WTC11 (cell line): ENCODE data around the gene TNIP2. TPM values are rescaled to one million over a fixed set of nuclear protein-coding genes. Genes with fewer than 3 reads are reported as not detected.

Experiments used
- ATAC-seq: fragments of 200-7000 bp; cut with Tn5 transposase; 2 replicates; pipeline ENCODE4 v1.10.0; 2021; ENCODE audit warnings: mild to moderate bottlenecking, moderate library complexity
- CTCF ChIA-PET: fragments of 300-600 bp; sonication (Branson Sonifier 250); formaldehyde crosslinking; loops from one replicate; lab custom pipeline; 2021; ENCODE audit warnings: antibody characterized with exemption; lab: Charles Lee
- POLR2A ChIA-PET: fragments of 350-600 bp; sonication (Branson Sonifier 250); formaldehyde crosslinking; loops from one replicate; lab custom pipeline; 2021; ENCODE audit warnings: antibody characterized with exemption; lab: Charles Lee
- DNase-seq: peaks from one replicate; pipeline ENCODE4 v3.0.0; 2021; ENCODE audit warnings: low spot score
- H3K27ac Mint-ChIP-seq: 2 replicates; pipeline ENCODE4 v1.8.0; 2021; ENCODE audit warnings: mixed read lengths
- H3K27me3 Mint-ChIP-seq: 2 replicates; pipeline ENCODE4 v1.8.0; 2021; ENCODE audit warnings: low read depth, mild to moderate bottlenecking, moderate library complexity, mixed read lengths
- H3K36me3 Mint-ChIP-seq: 2 replicates; pipeline ENCODE4 v1.8.0; 2021; ENCODE audit warnings: mixed read lengths
- H3K4me1 Mint-ChIP-seq: 2 replicates; pipeline ENCODE4 v1.8.0; 2022; ENCODE audit warnings: mixed read lengths
- H3K4me3 Mint-ChIP-seq: 2 replicates; pipeline ENCODE4 v1.8.0; 2021; ENCODE audit warnings: mild to moderate bottlenecking, moderate library complexity, mixed read lengths
- H3K9me3 Mint-ChIP-seq: 2 replicates; pipeline ENCODE4 v1.8.0; 2021; ENCODE audit warnings: mixed read lengths
- ATF6 ChIP-seq: sonication (generic); formaldehyde crosslinking; IDR thresholded peaks from 2 replicates; pipeline ENCODE4 v1.8.1; 2023; ENCODE audit warnings: mild to moderate bottlenecking, missing genetic modification reagents
- CDX4 ChIP-seq: fragments of 250-450 bp; sonication (Bioruptor Pico); IDR thresholded peaks from 2 replicates; pipeline ENCODE4 v1.9.0; 2021; ENCODE audit warnings: moderate library complexity, mild to moderate bottlenecking, inconsistent platforms, borderline replicate concordance
- EMX1 ChIP-seq: fragments of 250-450 bp; sonication (Bioruptor Pico); IDR thresholded peaks from 2 replicates; pipeline ENCODE4 v1.8.0; 2021; ENCODE audit warnings: mild to moderate bottlenecking
- ESRRA ChIP-seq: sonication (generic); formaldehyde crosslinking; IDR thresholded peaks from 2 replicates; pipeline ENCODE4 v1.8.1; 2022; ENCODE audit warnings: mild to moderate bottlenecking, missing genetic modification reagents, borderline replicate concordance
- GABPB1 ChIP-seq: sonication (generic); formaldehyde crosslinking; IDR thresholded peaks from 2 replicates; pipeline ENCODE4 v1.8.1; 2023; ENCODE audit warnings: mild to moderate bottlenecking, missing genetic modification reagents
- GTF2I ChIP-seq: fragments of 250-450 bp; sonication (Bioruptor Pico); conservative IDR thresholded peaks from 2 replicates; pipeline ENCODE4 v1.4.0; 2021; ENCODE audit warnings: mild to moderate bottlenecking
- JUN ChIP-seq: sonication (generic); formaldehyde crosslinking; IDR thresholded peaks from 2 replicates; pipeline ENCODE4 v1.8.0; 2023; ENCODE audit warnings: mild to moderate bottlenecking, missing genetic modification reagents
- NFE2L1 ChIP-seq: sonication (generic); formaldehyde crosslinking; IDR thresholded peaks from 2 replicates; pipeline ENCODE4 v1.8.1; 2023; ENCODE audit warnings: missing genetic modification reagents
- NR1H2 ChIP-seq: sonication (generic); formaldehyde crosslinking; IDR thresholded peaks from 2 replicates; pipeline ENCODE4 v1.9.0; 2021; ENCODE audit warnings: mild to moderate bottlenecking, moderate library complexity, missing genetic modification reagents
- OVOL2 ChIP-seq: fragments of 250-450 bp; sonication (Bioruptor Pico); IDR thresholded peaks from 2 replicates; pipeline ENCODE4 v1.9.0; 2021; ENCODE audit warnings: mild to moderate bottlenecking, borderline replicate concordance
- RELA ChIP-seq: sonication (generic); formaldehyde crosslinking; IDR thresholded peaks from 2 replicates; pipeline ENCODE4 v1.8.1; 2022; ENCODE audit warnings: missing genetic modification reagents, mild to moderate bottlenecking, borderline replicate concordance
- RORB ChIP-seq: fragments of 250-450 bp; sonication (Bioruptor Pico); IDR thresholded peaks from 2 replicates; pipeline ENCODE4 v1.9.0; 2021; ENCODE audit warnings: mild to moderate bottlenecking
- SMAD4 ChIP-seq: sonication (generic); formaldehyde crosslinking; IDR thresholded peaks from 2 replicates; pipeline ENCODE4 v1.8.0; 2022; ENCODE audit warnings: mild to moderate bottlenecking, missing genetic modification reagents
- ZNF423 ChIP-seq: fragments of 250-450 bp; sonication (Bioruptor Pico); IDR thresholded peaks from 2 replicates; pipeline ENCODE4 v2.1.2; 2022; ENCODE audit warnings: mild to moderate bottlenecking, moderate library complexity
- ZNF425 ChIP-seq: fragments of 250-450 bp; sonication (Bioruptor Pico); conservative IDR thresholded peaks from 2 replicates; pipeline ENCODE4 v1.9.0; 2021; ENCODE audit warnings: mild to moderate bottlenecking
- ZNF671 ChIP-seq: fragments of 250-450 bp; sonication (Bioruptor Pico); IDR thresholded peaks from 2 replicates; pipeline ENCODE4 v1.8.0; 2021; ENCODE audit warnings: mild to moderate bottlenecking
- total RNA-seq: library from RNA; stranded (reverse); gene quantifications from 3 replicates; pipeline ENCODE4 v1.2.3, GENCODE V29; 2021
- TF ChIP-seq, protein P1 (sequence below): sonication (generic); formaldehyde crosslinking; IDR thresholded peaks from 2 replicates; pipeline ENCODE4 v1.8.0; 2023; ENCODE audit warnings: missing genetic modification reagents
- TF ChIP-seq, protein P2 (sequence below): sonication (generic); formaldehyde crosslinking; IDR thresholded peaks from 2 replicates; pipeline ENCODE4 v1.8.1; 2023; ENCODE audit warnings: mild to moderate bottlenecking, missing genetic modification reagents, moderate library complexity
- TF ChIP-seq, protein P3 (sequence below): sonication (generic); formaldehyde crosslinking; IDR thresholded peaks from 2 replicates; pipeline ENCODE4 v1.8.1; 2022; ENCODE audit warnings: mild to moderate bottlenecking, moderate library complexity, missing genetic modification reagents
- TF ChIP-seq, protein P4 (sequence below): sonication (generic); formaldehyde crosslinking; IDR thresholded peaks from 2 replicates; pipeline ENCODE4 v1.8.0; 2022; ENCODE audit warnings: mild to moderate bottlenecking, missing genetic modification reagents
- TF ChIP-seq, protein P5 (sequence below): sonication (generic); formaldehyde crosslinking; IDR thresholded peaks from 2 replicates; pipeline ENCODE4 v1.8.1; 2023; ENCODE audit warnings: mild to moderate bottlenecking, moderate library complexity, missing genetic modification reagents
- TF ChIP-seq, protein P6 (sequence below): sonication (generic); formaldehyde crosslinking; IDR thresholded peaks from 2 replicates; pipeline ENCODE4 v1.8.0; 2022; ENCODE audit warnings: mild to moderate bottlenecking, missing genetic modification reagents

Gene TNIP2
- total RNA-seq, 1 experiment from 2014 or later = 44.4 TPM

DNA sequence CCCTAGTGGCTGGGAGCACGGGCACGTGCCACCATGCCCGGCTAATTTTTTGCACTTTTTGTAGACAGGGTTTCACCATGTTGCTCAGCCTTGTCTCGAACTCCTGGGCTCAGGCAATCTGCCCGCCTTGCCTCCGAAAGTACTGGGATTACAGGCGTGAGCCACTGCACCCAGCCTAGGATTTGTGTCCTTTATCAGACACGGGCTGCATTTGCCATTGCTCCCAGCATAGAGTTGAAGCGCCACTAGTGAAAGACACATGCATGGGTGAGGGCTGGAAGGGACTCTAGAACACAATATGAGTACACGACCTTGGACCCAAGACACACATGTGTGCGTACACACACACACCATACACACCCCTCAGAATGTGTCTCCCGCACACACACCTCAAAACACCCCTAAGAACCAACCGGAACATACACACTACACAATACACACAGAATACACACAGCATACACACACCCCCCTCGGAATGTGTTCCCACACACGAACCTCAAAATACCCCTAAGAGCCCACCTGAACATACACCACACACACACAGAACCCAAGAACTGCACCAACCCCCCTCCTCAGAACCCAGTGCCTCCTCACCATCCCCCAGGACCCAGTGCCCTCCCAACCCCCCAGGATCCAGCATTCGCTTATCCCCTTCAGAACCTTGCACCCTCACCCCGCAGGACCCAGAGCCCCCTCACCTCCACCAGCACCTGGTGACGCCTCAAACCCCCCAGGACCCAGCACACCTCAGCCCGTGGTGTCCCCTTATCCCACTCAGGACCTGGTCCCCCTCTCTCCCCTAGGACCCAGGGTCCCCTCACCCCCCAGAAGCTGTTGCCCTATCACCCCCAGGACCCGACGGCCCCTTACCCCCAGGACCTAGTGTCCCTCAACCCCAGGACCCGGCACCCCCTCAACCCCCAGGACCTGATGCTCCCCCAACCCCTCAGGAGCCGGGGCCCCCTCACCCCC lies 1.0 kb downstream of the TNIP2 start:
- H3K4me3 Mint-ChIP-seq = peak overlapping the region; percentile 73
- ATAC-seq (no peak), DNase-seq (no peak)
- no peaks in the 10 kb centered on the region for H3K27me3 Mint-ChIP-seq
- peak overlapping the region; percentile 32 for H3K27ac Mint-ChIP-seq
- H3K36me3 Mint-ChIP-seq = 0 out of 2 replicates have a peak, but pooled peaks cover 2% of the 10 kb centered on the region
- no peaks in the 10 kb centered on the region for H3K9me3 Mint-ChIP-seq
- CTCF ChIA-PET = interaction anchor here (0.9 to 1.5 kb wide), 5 partner anchors 10 to 286 kb away, joined by 5 to 10 read pairs (median 5); partner anchors contain the start of gene RNF4
- H3K4me1 Mint-ChIP-seq = peaks cover 19% of the 10 kb centered on the region
- POLR2A ChIA-PET = no interaction called here
- TF ChIP-seq SMAD4 (CRISPR knock-in tag) = no peak
- TF ChIP-seq, protein P1, sequence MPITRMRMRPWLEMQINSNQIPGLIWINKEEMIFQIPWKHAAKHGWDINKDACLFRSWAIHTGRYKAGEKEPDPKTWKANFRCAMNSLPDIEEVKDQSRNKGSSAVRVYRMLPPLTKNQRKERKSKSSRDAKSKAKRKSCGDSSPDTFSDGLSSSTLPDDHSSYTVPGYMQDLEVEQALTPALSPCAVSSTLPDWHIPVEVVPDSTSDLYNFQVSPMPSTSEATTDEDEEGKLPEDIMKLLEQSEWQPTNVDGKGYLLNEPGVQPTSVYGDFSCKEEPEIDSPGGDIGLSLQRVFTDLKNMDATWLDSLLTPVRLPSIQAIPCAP (CRISPR knock-in tag) = no peak
- TF ChIP-seq, protein P2, sequence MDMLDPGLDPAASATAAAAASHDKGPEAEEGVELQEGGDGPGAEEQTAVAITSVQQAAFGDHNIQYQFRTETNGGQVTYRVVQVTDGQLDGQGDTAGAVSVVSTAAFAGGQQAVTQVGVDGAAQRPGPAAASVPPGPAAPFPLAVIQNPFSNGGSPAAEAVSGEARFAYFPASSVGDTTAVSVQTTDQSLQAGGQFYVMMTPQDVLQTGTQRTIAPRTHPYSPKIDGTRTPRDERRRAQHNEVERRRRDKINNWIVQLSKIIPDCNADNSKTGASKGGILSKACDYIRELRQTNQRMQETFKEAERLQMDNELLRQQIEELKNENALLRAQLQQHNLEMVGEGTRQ (CRISPR knock-in tag) = no peak
- TF ChIP-seq, protein P3, sequence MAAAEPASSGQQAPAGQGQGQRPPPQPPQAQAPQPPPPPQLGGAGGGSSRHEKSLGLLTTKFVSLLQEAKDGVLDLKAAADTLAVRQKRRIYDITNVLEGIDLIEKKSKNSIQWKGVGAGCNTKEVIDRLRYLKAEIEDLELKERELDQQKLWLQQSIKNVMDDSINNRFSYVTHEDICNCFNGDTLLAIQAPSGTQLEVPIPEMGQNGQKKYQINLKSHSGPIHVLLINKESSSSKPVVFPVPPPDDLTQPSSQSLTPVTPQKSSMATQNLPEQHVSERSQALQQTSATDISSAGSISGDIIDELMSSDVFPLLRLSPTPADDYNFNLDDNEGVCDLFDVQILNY (CRISPR knock-in tag) = no peak
- no peak for TF ChIP-seq OVOL2 (CRISPR knock-in tag)
- no peak for TF ChIP-seq ZNF671 (CRISPR knock-in tag)
- TF ChIP-seq EMX1 (CRISPR knock-in tag) = no peak
- no peak for TF ChIP-seq ESRRA (CRISPR knock-in tag)
- TF ChIP-seq GABPB1 (CRISPR knock-in tag) = no peak

DNA sequence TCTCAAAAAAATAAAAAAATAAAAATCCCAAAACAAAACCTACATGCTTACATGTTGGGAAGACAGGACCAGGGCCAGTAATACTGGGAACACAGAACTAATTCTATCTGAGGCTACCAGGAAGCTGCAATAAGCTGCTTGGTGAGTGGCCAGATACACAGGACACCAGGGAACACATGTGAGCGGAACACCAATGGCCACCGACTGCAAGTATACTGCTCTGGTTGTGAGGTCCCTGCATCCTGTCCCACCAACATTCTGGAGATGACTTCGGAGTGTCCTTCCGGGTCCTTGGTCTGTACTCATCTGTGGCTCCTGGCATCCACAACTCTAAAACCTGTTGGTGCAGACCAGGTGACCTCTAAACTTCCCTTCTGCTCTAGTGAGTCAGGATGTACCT lies 2.7 kb downstream of the TNIP2 start:
- no peak overlapping the region; the same call in 1 of the 2 replicates for H3K27ac Mint-ChIP-seq
- ATAC-seq = no peak
- ChIA-PET POLR2A (no interaction called here), CTCF (no interaction called here)
- no peak overlapping the region for H3K4me3 Mint-ChIP-seq
- peaks cover 16% of the 10 kb centered on the region for H3K4me1 Mint-ChIP-seq
- TF ChIP-seq RORB (CRISPR knock-in tag) (no peak), NFE2L1 (CRISPR knock-in tag) (no peak), NR1H2 (CRISPR knock-in tag) (no peak), ZNF423 (no peak), CDX4 (CRISPR knock-in tag) (no peak), GTF2I (no peak), JUN (CRISPR knock-in tag) (no peak), ATF6 (CRISPR knock-in tag) (no peak), RELA (CRISPR knock-in tag) (no peak), ZNF425 (no peak)
- TF ChIP-seq, protein P4, sequence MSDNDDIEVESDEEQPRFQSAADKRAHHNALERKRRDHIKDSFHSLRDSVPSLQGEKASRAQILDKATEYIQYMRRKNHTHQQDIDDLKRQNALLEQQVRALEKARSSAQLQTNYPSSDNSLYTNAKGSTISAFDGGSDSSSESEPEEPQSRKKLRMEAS (CRISPR knock-in tag) = no peak
- TF ChIP-seq, protein P5, sequence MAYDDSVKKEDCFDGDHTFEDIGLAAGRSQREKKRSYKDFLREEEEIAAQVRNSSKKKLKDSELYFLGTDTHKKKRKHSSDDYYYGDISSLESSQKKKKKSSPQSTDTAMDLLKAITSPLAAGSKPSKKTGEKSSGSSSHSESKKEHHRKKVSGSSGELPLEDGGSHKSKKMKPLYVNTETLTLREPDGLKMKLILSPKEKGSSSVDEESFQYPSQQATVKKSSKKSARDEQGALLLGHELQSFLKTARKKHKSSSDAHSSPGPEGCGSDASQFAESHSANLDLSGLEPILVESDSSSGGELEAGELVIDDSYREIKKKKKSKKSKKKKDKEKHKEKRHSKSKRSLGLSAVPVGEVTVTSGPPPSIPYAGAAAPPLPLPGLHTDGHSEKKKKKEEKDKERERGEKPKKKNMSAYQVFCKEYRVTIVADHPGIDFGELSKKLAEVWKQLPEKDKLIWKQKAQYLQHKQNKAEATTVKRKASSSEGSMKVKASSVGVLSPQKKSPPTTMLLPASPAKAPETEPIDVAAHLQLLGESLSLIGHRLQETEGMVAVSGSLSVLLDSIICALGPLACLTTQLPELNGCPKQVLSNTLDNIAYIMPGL (CRISPR knock-in tag) = no peak
- TF ChIP-seq, protein P6, sequence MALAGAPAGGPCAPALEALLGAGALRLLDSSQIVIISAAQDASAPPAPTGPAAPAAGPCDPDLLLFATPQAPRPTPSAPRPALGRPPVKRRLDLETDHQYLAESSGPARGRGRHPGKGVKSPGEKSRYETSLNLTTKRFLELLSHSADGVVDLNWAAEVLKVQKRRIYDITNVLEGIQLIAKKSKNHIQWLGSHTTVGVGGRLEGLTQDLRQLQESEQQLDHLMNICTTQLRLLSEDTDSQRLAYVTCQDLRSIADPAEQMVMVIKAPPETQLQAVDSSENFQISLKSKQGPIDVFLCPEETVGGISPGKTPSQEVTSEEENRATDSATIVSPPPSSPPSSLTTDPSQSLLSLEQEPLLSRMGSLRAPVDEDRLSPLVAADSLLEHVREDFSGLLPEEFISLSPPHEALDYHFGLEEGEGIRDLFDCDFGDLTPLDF (CRISPR knock-in tag) = no peak
- no peaks in the 10 kb centered on the region for H3K27me3 Mint-ChIP-seq
- no peak for DNase-seq
- H3K9me3 Mint-ChIP-seq = no peaks in the 10 kb centered on the region
- H3K36me3 Mint-ChIP-seq = 0 out of 2 replicates have a peak, but pooled peaks cover 2% of the 10 kb centered on the region
